Activated naive CD4-positive, alpha-beta T cell treated with anti-CD3 and anti-CD28 coated beads, Interleukin-2, amount 10 ng/mL, durations not matched to agents 7 days and 5 days (primary cell): ENCODE results near the gene RACGAP1.

ENCODE experiments used
- CTCF ChIA-PET: fragments of 350-600 bp; sonication (Branson Sonifier 250); formaldehyde crosslinking; loops from one replicate; lab custom pipeline; 2021; ENCODE audit warnings: antibody characterized with exemption; lab: Charles Lee
- DNase-seq: peaks from one replicate; pipeline ENCODE4 v3.0.0-alpha.2; 2020
- H3K27ac Mint-ChIP-seq: one replicate; pipeline ENCODE4 v1.8.0; 2021; ENCODE audit warnings: mild to moderate bottlenecking, moderate library complexity, mixed read lengths
- H3K27me3 Mint-ChIP-seq: one replicate; pipeline ENCODE4 v1.8.0; 2021; ENCODE audit warnings: mild to moderate bottlenecking, mixed read lengths
- H3K36me3 Mint-ChIP-seq: one replicate; pipeline ENCODE4 v1.8.0; 2021; ENCODE audit warnings: mixed read lengths
- H3K4me1 Mint-ChIP-seq: one replicate; pipeline ENCODE4 v1.8.0; 2021; ENCODE audit warnings: mixed read lengths
- H3K4me3 Mint-ChIP-seq: one replicate; pipeline ENCODE4 v1.8.0; 2021; ENCODE audit warnings: mild to moderate bottlenecking, moderate library complexity, mixed read lengths
- H3K9me3 Mint-ChIP-seq: one replicate; pipeline ENCODE4 v1.8.0; 2021; ENCODE audit warnings: mixed read lengths

The RACGAP1 gene

DNA sequence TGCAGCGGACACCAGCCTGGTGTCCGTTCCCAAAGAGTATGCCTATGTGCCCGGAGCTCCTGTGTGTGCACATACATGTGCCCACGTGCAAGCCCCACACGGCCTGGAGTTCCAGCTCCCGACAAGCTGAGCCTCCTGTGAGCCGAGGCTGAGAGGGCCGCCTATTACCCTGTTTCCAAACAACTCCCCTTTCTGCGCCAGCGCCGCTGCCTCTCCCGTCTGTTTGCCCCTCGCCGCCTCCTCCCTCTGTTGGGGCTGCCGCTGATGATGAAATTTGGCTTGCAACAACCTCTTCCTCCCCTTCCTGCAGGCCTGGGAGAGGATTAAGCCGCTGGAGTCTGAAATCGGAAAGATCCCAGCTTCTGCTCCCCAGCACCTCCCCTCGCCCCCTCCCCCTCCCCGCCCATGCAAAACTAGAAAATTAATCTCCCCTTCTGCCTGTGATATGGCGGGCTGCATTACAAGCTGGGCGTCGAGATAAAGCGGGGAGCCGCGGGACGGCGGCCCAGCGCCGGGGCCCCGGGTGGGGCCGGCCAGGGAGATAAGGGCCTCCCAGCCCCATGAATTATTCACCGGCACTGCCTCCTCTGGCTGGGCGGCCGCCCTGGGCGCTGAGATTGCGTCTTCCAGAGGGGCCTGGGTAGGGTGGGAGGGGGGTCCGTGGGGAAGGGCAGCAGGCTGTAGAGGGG, 25.3 kb upstream of the RACGAP1 start:
- H3K4me1 Mint-ChIP-seq: no peaks in the 10 kb centered on the region
- no peak for DNase-seq
- peaks cover 56% of the 10 kb centered on the region for H3K27me3 Mint-ChIP-seq
- H3K4me3 Mint-ChIP-seq: no peak overlapping the region
- no peak overlapping the region for H3K27ac Mint-ChIP-seq
- CTCF ChIA-PET: interaction anchor here (1.0 to 4.0 kb wide), 3 partner anchors 9 to 83 kb away, joined by 3 to 22 read pairs (median 7); no protein-coding TSS in a partner anchor
- no peaks in the 10 kb centered on the region for H3K9me3 Mint-ChIP-seq
- no peaks in the 10 kb centered on the region for H3K36me3 Mint-ChIP-seq

DNA sequence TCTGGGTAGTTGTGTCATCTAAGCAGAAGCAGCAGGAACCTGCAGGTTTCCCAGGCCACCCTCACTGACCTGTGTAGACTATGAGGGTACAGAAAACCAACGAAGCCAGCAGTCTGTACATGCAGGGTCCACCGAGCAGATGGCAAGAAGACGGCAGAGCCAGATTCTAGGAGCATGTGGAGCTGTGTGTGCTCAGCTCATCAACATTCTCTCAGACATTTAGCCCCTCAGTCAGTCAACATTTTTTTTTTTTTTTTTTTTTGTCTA, 24.8 kb upstream of the RACGAP1 start:
- no peak overlapping the region for H3K4me3 Mint-ChIP-seq
- peaks cover 55% of the 10 kb centered on the region for H3K27me3 Mint-ChIP-seq
- no peaks in the 10 kb centered on the region for H3K4me1 Mint-ChIP-seq
- no peak overlapping the region for H3K27ac Mint-ChIP-seq
- CTCF ChIA-PET: interaction anchor here (1.0 to 4.0 kb wide), 3 partner anchors 10 to 83 kb away, joined by 3 to 22 read pairs (median 7); no protein-coding TSS in a partner anchor
- no peak for DNase-seq
- H3K9me3 Mint-ChIP-seq: no peaks in the 10 kb centered on the region
- H3K36me3 Mint-ChIP-seq: no peaks in the 10 kb centered on the region

DNA sequence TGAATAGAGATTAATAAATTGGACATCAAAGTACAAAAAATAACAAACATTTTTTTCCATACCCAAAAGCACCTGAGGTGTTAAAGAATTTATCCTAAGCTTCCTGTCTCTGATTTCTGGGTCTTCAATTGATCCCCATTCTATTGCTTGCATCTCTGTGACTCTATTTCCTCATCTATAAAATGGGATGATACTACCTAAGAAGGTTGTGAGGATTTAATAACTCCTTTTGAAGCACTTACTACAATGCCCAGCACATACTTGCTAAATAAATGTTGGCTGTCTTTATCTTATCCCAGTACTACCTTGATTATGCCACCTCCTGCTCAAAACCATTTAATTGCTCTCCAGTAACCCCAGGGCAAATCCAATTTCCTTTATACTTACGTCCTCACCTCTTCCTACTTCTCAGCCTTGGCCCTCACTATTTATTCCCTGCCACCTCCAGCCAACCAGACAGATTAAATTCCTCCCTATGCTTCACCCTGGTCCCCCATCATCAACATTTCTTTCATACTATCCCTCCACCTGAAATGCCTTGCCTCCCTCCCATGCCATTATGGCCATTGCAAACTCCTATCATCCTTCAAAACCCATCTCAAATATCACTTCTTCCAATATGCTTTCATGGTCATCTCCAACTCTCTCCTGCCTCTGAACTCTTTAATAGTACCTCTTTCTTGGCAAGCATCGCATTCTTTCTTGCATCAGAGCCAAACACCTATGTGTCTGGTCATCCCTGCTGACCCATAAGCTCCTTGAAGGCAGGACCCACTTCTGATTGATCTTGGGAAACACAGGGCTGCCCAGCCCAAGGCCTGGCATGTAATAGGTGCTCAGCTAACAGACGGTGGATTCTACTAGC, 24.2 kb upstream of the RACGAP1 start:
- CTCF ChIA-PET: interaction anchor here (1.0 to 4.0 kb wide), 4 partner anchors 10 to 82 kb away, joined by 3 to 22 read pairs (median 5); no protein-coding TSS in a partner anchor
- H3K9me3 Mint-ChIP-seq: no peaks in the 10 kb centered on the region
- no peak for DNase-seq
- peaks cover 57% of the 10 kb centered on the region for H3K27me3 Mint-ChIP-seq
- no peaks in the 10 kb centered on the region for H3K36me3 Mint-ChIP-seq
- H3K27ac Mint-ChIP-seq: no peak overlapping the region
- H3K4me3 Mint-ChIP-seq: no peak overlapping the region
- no peaks in the 10 kb centered on the region for H3K4me1 Mint-ChIP-seq

DNA sequence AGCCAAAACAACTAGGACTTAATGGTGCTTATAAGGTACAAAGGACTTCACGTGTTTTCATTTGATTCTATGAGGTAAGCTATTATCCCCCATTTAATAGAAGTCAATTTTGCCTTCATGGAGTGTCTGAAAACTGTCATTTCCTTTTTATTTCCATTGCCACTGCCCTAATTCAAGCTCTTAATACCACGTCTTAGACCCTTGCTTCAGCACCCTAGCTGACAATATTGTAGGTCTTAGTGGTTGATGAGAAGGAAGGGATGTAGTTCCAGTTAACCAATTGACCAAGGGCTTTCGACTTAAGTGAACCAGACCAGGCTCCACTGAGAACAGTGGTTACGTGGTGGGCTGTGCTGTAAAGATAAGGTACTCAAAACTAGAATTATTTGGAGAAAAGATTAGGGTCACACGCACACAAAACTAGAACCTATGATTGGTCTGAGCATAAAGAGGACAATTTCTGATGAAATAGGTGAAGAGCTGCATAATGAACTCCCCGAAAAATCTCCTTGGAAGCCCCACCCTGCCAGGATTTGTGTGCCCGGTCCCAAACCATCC, 22.5 kb upstream of the RACGAP1 start:
- Mint-ChIP-seq H3K4me3 (no peak overlapping the region), H3K27me3 (peaks cover 49% of the 10 kb centered on the region), H3K9me3 (no peaks in the 10 kb centered on the region), H3K4me1 (peaks cover 2% of the 10 kb centered on the region), H3K36me3 (no peaks in the 10 kb centered on the region), H3K27ac (no peak overlapping the region)
- CTCF ChIA-PET: interaction anchor here (1.4 to 2.2 kb wide), 5 partner anchors 8 to 80 kb away, joined by 3 to 13 read pairs (median 5); no protein-coding TSS in a partner anchor
- DNase-seq: no peak

DNA sequence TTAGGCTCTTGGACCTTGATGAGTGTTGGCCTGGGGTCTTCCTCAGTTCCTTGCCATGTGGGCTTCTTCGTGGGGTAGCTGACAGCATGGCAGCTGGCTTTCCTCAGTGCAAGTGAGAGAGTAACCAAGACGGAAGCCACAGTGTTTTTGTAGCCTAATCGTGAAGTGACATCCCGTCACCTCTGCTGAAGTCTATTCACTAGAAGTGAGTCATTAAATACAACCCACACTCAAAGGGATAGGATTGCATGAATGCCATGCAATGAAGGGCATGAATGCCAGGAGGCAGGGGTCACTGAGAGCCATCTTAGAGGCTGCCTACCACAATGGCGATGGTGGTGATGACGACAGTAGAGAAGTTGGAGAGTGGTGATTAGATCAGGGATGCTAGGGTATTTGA, 18.6 kb upstream of the RACGAP1 start:
- CTCF ChIA-PET: interaction anchor here (1.0 to 10.3 kb wide), 3 partner anchors 11 to 27 kb away, joined by 3 to 232 read pairs (median 29); no protein-coding TSS in a partner anchor

DNA sequence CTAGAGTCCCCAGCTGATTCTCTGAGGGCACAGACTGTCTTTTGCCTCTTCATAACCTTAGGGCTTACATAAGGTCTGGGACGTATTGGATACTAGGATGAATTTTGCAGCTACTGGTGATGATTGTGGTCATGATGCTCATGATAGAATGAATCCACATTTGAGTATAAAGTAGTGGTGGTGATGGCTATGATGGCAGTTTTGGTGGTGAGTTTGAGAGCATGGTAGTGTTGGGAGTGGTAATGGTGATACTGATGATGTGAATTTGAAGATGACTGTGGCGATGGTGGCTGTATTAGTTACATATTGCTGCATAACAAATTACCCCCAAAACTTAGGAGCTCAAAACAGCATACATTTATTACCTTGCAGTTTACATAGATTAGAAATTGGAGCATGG, 18.0 kb upstream of the RACGAP1 start:
- CTCF ChIA-PET: interaction anchor here (1.0 to 10.3 kb wide), 3 partner anchors 12 to 27 kb away, joined by 3 to 232 read pairs (median 29); no protein-coding TSS in a partner anchor
- peaks cover 21% of the 10 kb centered on the region for H3K27me3 Mint-ChIP-seq
- H3K27ac Mint-ChIP-seq: no peak overlapping the region
- no peaks in the 10 kb centered on the region for H3K9me3 Mint-ChIP-seq
- no peak for DNase-seq
- H3K4me3 Mint-ChIP-seq: no peak overlapping the region
- H3K36me3 Mint-ChIP-seq: no peaks in the 10 kb centered on the region
- H3K4me1 Mint-ChIP-seq: peaks cover 3% of the 10 kb centered on the region

More for the DNA sequence above, 18.6 kb upstream of the RACGAP1 start:
- Mint-ChIP-seq H3K9me3 (no peaks in the 10 kb centered on the region), H3K36me3 (no peaks in the 10 kb centered on the region), H3K4me1 (peaks cover 3% of the 10 kb centered on the region), H3K27me3 (peaks cover 26% of the 10 kb centered on the region), H3K4me3 (no peak overlapping the region), H3K27ac (no peak overlapping the region)
- no peak for DNase-seq

DNA sequence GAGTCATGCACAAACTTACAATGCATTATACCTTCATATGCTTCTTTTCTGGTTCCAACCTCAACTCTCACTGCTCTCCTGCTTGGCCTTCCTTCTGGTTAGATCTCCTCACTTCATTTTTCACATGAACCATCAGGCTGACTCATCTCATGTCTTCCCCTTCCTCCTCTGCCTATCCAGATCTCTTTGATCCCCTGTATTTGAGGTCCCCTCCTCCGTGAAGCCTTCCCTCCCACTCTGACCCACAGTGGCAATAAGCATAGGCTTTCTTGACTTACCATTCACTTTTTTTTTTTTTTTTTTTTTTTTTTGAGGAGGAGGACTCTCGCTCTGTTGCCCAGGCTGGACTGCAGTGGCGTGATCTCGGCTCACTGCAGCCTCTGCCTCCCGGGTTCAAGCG, 17.4 kb upstream of the RACGAP1 start:
- no peaks in the 10 kb centered on the region for H3K9me3 Mint-ChIP-seq
- peaks cover 21% of the 10 kb centered on the region for H3K27me3 Mint-ChIP-seq
- H3K4me1 Mint-ChIP-seq: peaks cover 3% of the 10 kb centered on the region
- H3K4me3 Mint-ChIP-seq: no peak overlapping the region
- no peaks in the 10 kb centered on the region for H3K36me3 Mint-ChIP-seq
- CTCF ChIA-PET: interaction anchor here (1.0 to 10.3 kb wide), 3 partner anchors 12 to 28 kb away, joined by 3 to 232 read pairs (median 29); no protein-coding TSS in a partner anchor
- no peak overlapping the region for H3K27ac Mint-ChIP-seq
- DNase-seq: no peak

DNA sequence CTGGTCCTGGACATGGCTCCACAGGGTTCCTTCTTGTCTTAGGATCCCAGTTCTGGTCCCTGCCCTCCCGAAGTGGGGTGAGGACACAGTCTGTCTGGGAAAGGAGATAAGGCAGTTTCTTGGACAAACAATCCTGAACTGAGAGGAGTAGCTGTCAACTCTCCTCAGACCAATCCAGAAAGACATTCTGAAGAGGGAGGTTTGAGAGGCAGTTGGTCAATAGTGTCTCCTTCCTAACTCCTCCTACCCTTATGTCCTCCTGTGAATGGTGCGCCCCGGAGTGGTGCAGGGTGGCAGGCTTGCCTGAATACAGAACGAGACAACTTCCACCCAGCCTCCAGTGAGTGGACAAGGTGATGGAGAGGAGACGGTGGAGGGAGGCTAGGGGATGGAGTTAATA, 16.7 kb upstream of the RACGAP1 start:
- no peak overlapping the region for H3K27ac Mint-ChIP-seq
- no peak overlapping the region for H3K4me3 Mint-ChIP-seq
- peaks cover 3% of the 10 kb centered on the region for H3K4me1 Mint-ChIP-seq

DNA sequence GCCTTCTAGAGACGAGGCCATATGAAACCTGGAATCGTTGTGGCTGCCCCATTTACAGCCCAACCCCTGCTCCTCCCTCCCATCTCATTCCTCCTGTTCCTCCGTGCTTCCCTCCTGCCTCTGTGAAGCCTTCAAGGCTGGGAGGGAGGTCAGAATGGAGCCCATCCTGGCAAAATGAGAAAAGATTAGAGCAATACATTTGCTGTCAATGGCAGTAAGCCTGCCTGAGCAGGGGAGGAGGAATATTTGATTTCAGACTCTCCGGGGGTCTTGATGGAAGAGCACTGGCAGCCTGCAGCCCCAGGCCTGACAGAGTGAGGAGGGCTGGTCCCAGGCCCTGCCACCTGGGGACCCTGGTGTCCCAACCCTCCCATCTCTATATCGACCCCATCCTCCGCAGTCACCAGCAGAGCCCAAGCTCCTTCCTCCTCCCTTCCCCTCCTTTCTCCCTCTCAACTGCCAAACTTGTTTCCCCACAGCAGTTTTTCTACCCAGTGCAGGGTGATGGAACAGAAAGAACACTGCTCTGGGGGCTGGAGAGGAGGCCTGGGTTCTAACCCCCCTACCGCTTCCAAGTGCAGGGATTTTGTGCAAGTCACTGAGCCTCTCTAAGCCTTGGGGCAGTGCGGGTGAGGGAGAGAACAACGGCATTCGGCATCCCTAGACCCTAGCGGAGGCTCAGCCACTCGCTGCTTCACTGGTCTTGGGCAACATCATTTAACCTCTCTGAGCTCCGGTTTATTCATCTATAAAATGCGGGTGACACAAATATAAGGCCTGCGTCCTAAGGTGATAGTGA, 16.0 kb upstream of the RACGAP1 start:
- Mint-ChIP-seq H3K27me3 (peaks cover 26% of the 10 kb centered on the region), H3K4me3 (no peak overlapping the region), H3K36me3 (no peaks in the 10 kb centered on the region), H3K9me3 (no peaks in the 10 kb centered on the region), H3K27ac (no peak overlapping the region), H3K4me1 (peaks cover 3% of the 10 kb centered on the region)
- DNase-seq: no peak
- CTCF ChIA-PET: interaction anchor here (3.0 to 10.3 kb wide), 4 partner anchors 14 to 29 kb away, joined by 9 to 232 read pairs (median 64); partner anchors contain the start of gene RACGAP1

More for the DNA sequence above, 16.7 kb upstream of the RACGAP1 start:
- no peak for DNase-seq
- CTCF ChIA-PET: interaction anchor here (3.5 to 10.3 kb wide), 3 partner anchors 13 to 28 kb away, joined by 29 to 232 read pairs (median 94); no protein-coding TSS in a partner anchor
- H3K36me3 Mint-ChIP-seq: no peaks in the 10 kb centered on the region
- H3K9me3 Mint-ChIP-seq: no peaks in the 10 kb centered on the region
- peaks cover 21% of the 10 kb centered on the region for H3K27me3 Mint-ChIP-seq

DNA sequence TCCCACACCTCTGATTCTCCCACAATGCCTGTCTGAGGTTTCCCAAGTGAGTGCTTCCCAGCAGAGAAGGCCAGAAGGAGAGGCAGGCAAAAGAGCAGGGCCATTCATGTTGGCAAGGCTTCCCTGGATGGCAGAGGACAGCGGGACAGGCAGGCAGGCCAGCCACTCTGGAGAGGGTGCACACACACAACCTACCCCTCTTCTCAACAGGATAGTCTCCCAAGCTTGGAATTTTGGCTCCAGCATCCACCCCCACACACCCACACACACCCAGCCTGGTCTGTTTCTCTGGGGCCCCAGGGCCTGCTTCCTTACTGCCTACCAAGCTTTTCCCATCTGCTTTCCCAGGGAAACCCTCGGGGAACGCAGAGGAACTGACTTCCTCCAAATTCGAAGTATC, 15.4 kb upstream of the RACGAP1 start:
- H3K4me3 Mint-ChIP-seq: no peak overlapping the region
- H3K4me1 Mint-ChIP-seq: peaks cover 3% of the 10 kb centered on the region
- H3K27me3 Mint-ChIP-seq: peaks cover 32% of the 10 kb centered on the region
- no peak for DNase-seq
- CTCF ChIA-PET: interaction anchor here (1.1 to 10.3 kb wide), 9 partner anchors 9 to 92 kb away, joined by 3 to 232 read pairs (median 16); partner anchors contain the start of gene RACGAP1
- no peak overlapping the region for H3K27ac Mint-ChIP-seq
- no peaks in the 10 kb centered on the region for H3K36me3 Mint-ChIP-seq
- no peaks in the 10 kb centered on the region for H3K9me3 Mint-ChIP-seq

DNA sequence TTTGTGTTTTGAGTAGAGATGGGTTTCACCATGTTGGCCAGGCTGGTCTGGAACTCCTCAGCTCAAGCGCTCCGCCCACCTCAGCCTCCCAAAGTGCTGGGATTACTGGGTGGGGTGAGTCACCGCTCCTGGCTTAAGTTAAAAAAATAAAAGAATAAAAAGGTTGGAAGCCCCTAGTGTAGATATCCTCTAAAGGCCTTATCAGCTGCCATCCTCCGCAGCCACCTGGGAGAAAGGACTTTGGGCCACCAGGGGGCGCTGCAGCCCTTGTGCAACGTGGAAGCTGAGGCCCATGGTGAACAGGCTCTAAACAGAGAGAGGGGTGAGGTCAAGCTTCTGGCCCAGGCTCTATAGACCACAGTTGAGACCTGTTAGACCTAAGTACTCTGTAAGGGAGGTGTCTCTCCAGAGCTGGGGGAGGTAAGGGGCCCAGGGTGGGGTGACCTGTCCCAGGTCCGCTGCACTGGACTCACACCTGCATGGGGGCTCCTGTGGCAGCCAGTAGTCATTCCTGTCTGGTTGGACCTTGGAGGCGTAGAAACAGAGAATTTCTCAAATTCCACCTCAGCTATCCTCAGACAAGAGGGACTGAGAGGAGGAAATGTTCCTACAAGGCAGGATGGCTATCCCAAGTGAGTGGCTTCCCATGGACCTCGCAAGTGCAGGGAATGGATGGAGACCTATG, 14.0 kb upstream of the RACGAP1 start:
- CTCF ChIA-PET: interaction anchor here (0.8 to 10.3 kb wide), 22 partner anchors 8 to 173 kb away, joined by 3 to 232 read pairs (median 5); partner anchors contain the start of genes GPD1 and RACGAP1
- Mint-ChIP-seq H3K9me3 (no peaks in the 10 kb centered on the region), H3K27ac (no peak overlapping the region), H3K27me3 (peaks cover 41% of the 10 kb centered on the region), H3K4me1 (peaks cover 3% of the 10 kb centered on the region), H3K4me3 (no peak overlapping the region), H3K36me3 (no peaks in the 10 kb centered on the region)
- DNase-seq: peak; percentile 90

DNA sequence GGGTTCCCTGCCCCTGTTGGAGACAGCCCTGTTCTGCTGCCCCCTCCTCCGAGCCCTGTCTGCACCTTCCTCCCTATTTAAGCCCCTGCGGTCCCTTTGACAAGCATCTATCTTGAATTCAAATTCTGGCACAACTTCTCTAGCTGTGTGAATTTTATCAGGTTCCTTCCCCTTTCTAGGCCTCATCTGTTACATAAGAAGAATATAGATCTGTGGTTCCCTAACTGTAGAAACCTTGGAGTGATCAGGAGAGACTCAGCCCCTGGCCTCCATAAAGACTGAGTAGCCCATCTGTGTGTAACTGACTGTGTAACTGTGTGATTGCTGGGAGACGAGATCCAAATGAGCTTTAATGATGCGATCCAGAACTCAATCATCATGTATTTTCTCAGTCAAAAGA, 13.0 kb upstream of the RACGAP1 start:
- Mint-ChIP-seq H3K4me3 (no peak overlapping the region), H3K27ac (no peak overlapping the region)
- CTCF ChIA-PET: interaction anchor here (0.7 to 10.3 kb wide), 16 partner anchors 9 to 174 kb away, joined by 3 to 232 read pairs (median 8); partner anchors contain the start of gene RACGAP1

More for the DNA sequence above, 13.0 kb upstream of the RACGAP1 start:
- no peaks in the 10 kb centered on the region for H3K36me3 Mint-ChIP-seq
- peaks cover 2% of the 10 kb centered on the region for H3K4me1 Mint-ChIP-seq
- no peak for DNase-seq
- H3K27me3 Mint-ChIP-seq: peaks cover 45% of the 10 kb centered on the region
- no peaks in the 10 kb centered on the region for H3K9me3 Mint-ChIP-seq
